GM12865 (cell line): Measurements from ENCODE around the gene KIAA0930.

Experiments
- DNase-seq: peaks from one replicate; pipeline ENCODE4 v3.0.0; 2010; ENCODE audit warnings: low read depth
- H3K4me3 ChIP-seq: 2 replicates; pipeline ENCODE4 v1.5.1; 2011; ENCODE audit warnings: mild to moderate bottlenecking, low read depth, low read length, control low read depth
- TF ChIP-seq, protein P1 (sequence below): IDR thresholded peaks from 2 replicates; pipeline ENCODE4 v1.5.1; 2011; ENCODE audit warnings: low read length, control low read depth, low read depth, inconsistent platforms; ENCODE audit not compliant: insufficient read depth; ENCODE audit errors: missing control alignments

Gene KIAA0930

DNA sequence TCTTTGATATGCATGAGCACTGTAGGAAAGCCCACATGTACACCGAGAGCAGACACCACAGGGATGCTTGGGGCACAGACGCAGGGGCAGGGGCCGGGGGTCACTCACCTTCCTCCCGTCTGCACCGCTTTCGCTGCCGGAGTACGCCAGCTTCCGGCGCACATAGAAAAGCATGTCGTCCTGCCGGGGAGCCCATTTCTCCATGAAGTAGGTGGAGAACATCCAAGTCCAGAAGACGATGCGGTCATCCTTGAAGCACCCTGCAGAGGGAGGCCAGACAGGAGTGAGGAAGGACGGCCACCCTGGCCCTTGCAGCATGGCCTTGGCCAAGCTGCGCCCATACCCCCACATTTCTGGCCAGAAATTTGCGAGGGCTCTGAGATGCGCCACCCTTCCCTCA is 28.8 kb downstream of the KIAA0930 start:
- TF ChIP-seq, protein P1, sequence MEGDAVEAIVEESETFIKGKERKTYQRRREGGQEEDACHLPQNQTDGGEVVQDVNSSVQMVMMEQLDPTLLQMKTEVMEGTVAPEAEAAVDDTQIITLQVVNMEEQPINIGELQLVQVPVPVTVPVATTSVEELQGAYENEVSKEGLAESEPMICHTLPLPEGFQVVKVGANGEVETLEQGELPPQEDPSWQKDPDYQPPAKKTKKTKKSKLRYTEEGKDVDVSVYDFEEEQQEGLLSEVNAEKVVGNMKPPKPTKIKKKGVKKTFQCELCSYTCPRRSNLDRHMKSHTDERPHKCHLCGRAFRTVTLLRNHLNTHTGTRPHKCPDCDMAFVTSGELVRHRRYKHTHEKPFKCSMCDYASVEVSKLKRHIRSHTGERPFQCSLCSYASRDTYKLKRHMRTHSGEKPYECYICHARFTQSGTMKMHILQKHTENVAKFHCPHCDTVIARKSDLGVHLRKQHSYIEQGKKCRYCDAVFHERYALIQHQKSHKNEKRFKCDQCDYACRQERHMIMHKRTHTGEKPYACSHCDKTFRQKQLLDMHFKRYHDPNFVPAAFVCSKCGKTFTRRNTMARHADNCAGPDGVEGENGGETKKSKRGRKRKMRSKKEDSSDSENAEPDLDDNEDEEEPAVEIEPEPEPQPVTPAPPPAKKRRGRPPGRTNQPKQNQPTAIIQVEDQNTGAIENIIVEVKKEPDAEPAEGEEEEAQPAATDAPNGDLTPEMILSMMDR: no peak
- DNase-seq: no peak
- no peak overlapping the region for H3K4me3 ChIP-seq

DNA sequence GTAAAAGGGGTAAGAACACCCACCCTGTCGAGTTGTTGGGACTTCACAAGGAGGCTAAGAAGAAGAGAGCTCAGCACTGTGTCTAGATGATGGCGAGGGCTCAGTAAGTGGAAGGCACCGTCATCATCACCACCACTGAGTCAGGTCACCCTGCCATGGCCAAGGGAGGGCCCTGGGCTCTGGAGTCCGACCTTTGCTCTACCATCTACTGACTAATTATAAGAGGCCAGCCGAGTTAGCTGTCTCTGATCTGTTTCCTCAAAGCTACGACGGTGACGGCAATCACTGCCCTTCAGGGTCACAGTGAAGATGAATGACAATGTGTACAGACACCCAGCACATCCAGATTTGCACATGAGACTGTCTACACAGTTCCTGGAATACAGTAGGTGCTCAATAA is 29.3 kb downstream of the KIAA0930 start:
- TF ChIP-seq, protein P1: no peak
- no peak for DNase-seq
- no peak overlapping the region for H3K4me3 ChIP-seq

DNA sequence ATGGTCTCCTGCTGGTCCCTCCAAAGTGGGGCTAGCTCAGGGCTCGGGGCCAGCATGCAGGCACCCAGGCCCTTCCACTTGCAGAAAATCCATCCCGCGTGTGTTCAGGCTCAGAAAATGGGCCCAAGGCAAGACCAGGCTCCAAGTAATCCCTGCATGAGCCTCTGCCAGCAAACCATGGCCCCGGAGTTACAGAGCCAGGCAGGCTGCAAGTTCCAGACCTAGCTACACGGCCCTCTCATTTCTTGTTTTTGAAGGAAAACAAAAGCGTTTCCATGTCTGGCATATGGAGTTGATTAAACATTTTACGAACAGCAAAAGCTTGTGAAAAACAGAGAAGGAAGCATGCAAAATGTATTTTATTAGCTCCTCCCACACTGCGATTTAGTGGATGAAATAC is 29.7 kb downstream of the KIAA0930 start:
- TF ChIP-seq, protein P1: no peak
- no peak overlapping the region for H3K4me3 ChIP-seq
- DNase-seq: no peak

DNA sequence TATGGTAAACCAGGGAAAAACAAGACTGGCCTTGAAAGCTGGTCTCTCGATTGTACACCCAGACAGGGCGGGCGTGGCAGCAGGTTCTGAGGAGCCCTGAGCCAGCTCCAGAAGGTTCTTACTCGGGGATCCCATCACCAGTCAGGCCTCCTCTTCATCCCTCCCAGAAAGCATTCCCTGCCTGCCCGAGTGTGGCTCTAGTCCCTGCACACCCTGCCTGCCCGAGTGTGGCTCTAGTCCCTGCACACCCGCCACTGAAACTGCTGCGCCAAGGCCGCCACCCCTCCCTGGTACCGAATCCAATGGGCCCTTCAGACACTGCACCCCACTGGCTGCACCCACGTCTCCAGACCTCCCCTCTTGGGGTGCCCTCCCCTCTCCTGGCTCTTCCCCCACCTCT is 30.1 kb downstream of the KIAA0930 start:
- no peak for DNase-seq
- no peak overlapping the region for H3K4me3 ChIP-seq
- TF ChIP-seq, protein P1: no peak

DNA sequence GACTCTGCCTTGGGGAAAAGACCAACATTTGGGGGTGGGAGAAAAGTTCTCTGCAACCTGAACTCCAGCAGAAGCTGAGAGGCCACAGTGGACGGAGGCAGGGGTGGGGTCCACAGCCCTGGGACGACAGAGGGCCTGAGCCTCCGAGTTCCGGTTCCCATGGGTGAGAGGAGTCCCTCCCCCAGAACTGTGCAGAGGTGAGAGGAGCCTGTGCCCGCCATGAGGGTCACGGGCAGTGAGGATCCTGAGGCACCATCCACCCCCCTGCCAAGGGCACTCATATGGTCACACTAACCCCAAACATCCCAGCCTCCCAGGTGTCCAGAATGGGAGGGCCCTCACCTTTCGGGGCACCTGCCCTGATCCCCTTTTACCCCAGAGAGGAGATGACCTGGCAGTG is 30.5 kb downstream of the KIAA0930 start:
- TF ChIP-seq, protein P1: no peak
- H3K4me3 ChIP-seq: no peak overlapping the region
- DNase-seq: no peak

DNA sequence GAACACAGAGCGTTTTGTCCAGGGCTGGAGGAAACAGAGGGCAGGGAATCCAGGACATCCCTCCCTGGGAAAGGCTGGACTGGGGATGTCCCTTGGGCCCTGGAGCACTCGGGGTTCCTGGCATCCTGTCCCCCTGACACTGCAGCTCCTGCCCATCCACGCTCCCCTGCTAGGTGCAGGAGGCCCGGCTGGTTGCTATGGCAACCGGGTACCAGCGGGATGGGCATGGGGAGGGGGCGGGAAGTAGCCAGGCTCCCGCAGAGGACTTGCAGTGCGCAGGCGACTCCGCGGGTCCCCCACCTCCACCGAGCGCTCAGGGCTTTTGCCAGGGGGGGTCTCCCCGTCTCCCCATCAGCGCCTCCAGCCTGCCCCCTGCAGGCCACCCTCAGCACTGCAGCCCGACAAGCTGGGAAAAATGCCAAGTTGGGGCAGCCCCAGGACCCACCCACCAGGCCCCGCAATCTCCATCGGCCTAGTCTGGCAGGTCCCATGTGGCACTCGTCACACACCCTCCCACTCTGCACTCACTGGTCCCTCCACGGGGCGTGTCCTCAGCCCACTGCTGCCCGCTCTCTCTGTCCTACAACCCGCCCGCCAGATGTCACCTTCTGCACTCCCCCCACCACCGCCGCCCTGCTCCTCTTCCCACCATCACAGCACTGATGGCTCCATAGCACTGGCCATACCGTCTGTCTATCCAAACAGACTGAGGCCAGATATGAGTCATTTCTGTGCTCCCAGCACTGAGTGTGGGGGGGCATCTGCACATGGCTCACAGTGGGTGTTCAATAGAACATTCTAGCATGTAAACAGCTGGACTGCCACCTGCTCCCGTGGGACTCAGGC is 31.5 kb downstream of the KIAA0930 start:
- no peak overlapping the region for H3K4me3 ChIP-seq
- TF ChIP-seq, protein P1: peak; percentile 68
- DNase-seq: no peak

DNA sequence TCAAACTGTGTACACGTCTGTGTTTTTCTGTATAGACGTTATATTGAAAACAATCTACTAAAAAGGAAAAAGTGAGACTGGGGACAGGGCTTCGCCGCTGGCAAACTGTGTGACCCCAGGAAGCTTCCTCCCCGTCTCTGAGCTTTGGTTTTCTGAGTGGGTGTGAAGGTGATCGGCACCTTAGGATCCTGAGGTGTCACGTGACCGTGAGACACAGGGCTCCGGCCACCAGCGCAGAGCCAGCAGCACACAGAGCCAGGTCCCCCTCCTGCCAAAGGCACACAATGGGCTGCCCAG is 32.0 kb downstream of the KIAA0930 start:
- H3K4me3 ChIP-seq: no peak overlapping the region
- no peak for DNase-seq
- TF ChIP-seq, protein P1: no peak
